GM21717 (cell line): ENCODE data around the gene KRTAP12-3.
"Not testable (repeated sequence)": the region's sequence is repeated elsewhere in the genome, so short reads cannot be mapped to it uniquely, and the experiment has no call there.

Source experiments
- ATAC-seq: cut with Tn5 transposase; IDR thresholded peaks from one replicate; pipeline ENCODE4 v1.9.1; 2021; ENCODE audit warnings: mild to moderate bottlenecking, moderate library complexity; ENCODE audit not compliant: unreplicated experiment

KRTAP12-3 gene

GRCh38 chr21:44657635-44658540 lies at the start of gene KRTAP12-3:
Gene KRTAP12-3, plus strand, starts transcription at chr21:44657932. Its CDS starts 48 bp downstream, at chr21:44657980.
- ATAC-seq = no peak

GRCh38 chr21:44609193-44609592 lies 48.5 kb upstream of the KRTAP12-3 start:
- no peak for ATAC-seq

GRCh38 chr21:44610157-44610843 lies 47.4 kb upstream of the KRTAP12-3 start:
- not testable (repeated sequence) for ATAC-seq

DNA sequence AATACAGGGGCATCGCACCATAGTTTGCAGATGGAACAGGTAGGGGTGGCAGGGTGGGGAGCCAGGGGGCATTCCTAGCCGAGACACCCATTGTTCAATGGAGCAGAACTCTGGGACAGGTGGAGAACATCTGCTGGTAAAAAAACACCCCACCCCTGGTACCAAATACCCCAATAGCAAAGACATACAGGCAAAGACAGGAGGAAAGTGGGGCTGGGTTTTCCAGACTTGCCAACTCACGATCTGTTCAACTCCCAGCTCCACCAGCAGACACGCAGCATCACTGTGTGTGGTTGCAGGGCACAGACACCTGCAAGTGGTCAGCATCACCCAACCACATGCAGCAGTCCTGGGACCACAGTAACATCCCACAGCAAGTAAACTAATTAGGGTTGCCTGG lies 46.2 kb upstream of the KRTAP12-3 start:
- no peak for ATAC-seq

DNA sequence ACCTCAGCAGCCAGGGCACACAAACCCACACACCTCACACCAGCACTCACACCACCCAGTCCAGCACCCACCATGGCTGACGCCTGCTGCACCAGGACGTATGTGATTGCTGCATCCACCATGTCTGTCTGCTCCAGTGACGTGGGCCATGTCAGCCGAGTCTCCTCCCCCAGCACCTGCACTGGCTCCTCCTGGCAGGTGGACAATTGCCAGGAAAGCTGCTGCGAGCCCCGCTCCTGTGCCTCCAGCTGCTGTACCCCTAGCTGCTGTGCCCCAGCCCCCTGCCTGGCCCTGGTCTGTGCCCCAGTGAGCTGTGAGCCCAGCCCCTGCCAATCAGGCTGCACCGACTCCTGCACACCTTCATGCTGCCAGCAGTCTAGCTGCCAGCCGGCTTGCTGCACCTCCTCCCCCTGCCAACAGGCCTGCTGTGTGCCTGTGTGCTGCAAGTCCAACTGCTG lies 45.7 kb upstream of the KRTAP12-3 start, which contains the start of gene KRTAP10-8:
TSS of gene KRTAP10-8 (plus strand) at position 51 of the 458 bp plus-strand sequence. CDS start at position 73, 22 bp downstream.
- ATAC-seq = no peak

GRCh38 chr21:44612669-44613229 lies 45.0 kb upstream of the KRTAP12-3 start:
- no peak for ATAC-seq

DNA sequence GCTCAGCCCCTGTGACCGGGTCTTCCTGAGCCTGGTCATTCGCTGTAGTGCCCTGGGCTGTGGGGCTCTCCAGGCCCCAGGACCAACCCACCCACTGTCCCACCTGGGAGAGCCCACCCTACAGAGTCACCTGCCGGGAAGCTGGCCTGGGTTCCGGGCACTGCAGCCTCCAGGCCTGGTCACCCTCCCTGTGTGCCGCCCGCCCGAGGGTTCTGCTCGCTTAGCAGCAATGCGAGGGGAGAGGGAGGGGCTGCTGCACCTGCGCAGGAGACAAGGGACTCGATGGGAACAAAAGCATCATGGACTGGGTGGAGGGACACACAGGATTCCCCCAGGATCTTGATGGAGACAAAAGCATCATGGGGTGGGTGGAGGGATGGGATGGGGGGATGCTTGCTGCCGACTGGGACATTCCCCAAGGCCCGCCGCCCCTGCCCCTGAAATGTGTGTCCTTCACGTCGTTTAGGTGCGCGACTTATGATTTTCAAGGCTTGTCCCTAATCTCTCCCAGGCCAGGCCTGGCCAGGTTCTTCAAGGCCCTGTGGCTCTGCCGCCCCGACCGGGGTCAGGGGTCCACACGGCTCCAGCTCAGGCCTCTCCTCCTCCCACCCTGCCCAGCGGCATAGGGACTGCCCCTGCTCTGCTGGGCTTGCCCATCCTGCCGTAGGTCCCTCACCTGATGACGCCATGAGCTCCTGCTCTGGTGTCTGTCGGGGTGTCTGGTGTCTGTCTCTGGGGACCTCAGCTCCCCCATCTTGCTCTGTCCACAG lies 44.2 kb upstream of the KRTAP12-3 start:
- no peak for ATAC-seq

DNA sequence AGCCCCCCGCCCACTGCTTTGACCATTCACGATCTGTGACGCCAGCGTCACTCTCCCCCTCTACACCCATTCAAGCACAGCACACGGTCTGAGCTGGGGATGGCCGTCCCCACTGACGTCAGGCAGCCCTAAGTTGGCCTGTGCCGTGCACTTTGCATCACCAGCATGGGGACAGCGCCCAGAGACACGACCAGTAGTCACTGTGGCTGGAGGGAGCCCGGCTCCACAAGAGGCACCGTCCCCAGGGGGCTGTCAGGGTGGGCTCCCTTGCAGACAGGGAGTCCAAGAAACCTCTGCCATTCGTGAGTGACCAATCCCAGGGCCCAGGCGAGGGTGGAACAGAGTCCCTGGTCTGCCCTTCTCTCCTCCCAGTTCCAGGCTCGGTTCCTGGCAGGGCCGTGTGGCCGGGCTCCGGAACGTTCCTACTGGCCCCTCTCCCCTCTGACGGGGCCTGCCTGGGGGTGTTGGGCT lies 43.5 kb upstream of the KRTAP12-3 start:
- no peak for ATAC-seq

DNA sequence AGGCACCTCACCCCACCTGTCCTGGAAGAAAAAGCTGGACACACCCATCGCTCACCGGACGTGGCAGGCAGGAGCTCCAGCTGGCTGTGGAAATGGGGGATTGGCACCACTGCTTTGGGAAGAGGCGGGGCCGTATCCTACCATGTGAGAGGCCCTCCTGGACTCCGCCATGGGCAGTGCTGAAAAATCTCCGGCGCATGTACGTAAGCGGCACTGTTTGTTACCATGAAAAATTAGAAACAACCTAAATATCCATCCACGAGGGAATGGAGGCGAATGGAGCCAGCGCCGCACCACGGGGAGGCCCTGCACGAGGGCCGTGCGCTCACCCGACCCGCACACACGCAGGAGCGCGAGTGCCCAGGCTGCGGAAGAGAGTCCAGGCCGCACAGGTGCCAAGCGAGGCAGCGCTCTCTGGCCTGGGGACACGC lies 42.8 kb upstream of the KRTAP12-3 start:
- ATAC-seq = no peak

DNA sequence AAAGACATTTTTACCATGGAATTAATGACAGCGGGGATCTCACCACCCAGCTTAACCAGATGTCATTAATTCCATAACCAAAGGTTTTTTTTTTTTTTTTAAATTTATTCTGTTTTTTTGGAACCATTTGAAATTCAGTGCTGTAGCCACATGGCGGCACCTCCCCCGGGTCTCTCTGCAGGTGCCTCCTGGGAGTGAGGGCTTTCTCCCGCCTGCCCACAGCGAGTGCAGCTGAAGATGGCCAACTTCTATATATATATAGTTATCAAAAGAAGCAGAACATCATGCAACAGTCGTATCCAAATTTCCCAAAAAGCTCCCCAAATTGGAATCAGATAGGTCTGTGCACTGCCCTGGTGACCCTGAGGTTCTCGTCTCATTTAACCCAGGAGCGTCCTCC lies 42.3 kb upstream of the KRTAP12-3 start:
- ATAC-seq = no peak

DNA sequence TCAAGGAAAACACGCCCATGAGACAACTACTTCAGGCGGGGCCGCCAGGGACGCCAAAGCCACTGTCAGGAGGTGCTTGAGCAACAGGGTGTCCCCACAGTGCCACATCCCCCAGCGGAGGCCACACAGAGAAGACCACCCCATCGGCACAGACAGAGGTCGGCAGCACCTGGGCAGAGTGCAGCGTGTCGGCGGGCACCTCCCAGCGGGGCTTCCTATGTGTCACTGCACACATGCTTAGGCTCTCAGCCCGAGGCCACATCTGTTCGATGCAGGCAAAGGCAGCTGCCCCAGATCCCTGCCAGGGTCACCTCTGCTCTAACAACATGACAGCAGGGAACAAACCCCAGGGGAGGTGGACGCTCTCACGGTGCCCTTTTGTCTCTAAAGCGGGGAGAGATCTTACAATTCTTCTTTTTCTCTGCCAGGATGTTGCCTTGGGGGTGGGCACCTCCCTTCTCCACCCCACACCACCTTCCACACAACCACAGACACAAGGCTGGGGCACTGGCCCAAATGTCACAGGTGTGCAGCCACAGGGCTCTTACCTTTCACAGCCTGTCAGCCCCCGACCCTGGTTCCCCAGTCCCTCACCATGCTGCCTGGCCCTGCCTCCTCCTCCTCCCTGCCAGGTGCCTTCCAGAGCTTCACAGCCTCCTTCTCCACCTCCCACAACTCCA lies 41.7 kb upstream of the KRTAP12-3 start:
- no peak for ATAC-seq

DNA sequence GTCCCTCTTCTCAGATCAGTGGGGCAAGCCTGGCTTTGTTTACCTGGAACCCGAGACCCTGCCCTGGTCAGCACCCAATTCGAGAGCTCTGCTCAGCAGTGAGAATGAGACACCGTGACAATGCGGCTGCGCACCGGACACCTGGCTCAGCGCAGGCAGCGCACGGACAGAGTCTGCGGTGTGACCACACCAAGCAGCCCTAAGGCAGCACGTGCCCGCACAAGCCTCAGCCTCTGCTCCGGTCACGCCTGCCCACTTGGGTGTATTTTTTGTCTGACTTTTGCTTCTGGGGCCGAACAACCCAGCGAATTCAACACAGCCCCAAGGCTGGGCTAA lies 41.2 kb upstream of the KRTAP12-3 start:
- no peak for ATAC-seq

DNA sequence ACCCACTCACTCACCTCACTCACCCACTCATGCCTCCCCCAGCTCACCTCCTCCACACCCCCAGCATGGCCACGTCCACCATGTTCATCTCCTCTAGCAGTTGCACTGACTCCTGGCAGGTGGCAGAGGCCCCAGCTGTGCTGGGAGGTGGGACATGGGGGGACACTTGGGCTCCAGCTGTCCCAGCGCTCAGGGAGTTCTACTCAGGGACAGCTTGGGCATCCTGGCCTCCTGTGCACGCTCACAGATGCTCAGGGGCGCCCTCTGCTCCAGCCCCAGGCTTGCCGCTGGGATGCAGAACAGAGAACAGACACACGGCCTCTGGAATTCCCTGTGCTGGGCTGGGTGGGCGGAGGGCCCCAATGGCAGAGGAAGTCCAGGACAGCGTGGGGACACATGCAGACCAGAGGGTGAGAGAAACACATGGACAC lies 40.6 kb upstream of the KRTAP12-3 start:
- no peak for ATAC-seq

- no peak for ATAC-seq
Measured at GRCh38 chr21:44618504-44618903, 39.2 kb upstream of the KRTAP12-3 start.

DNA sequence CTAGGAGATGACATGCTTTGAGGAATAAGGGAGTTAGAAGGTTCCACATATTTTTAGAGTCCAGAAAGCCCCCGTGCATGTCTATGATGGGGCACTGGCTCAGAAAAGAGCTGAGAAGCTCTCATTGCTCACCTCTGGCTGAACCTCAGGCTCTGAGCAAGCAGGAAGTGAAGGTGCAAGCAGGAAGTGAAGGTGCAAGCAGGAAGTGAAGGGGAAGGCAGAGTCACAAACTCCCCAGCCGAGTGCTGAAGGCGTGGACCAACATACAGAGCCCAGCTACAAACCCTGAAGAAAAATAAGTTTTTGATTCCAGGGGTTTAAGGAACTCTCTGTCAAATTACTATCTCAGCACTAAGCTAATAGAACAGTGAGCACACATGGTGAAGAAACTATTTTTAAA lies 38.8 kb upstream of the KRTAP12-3 start:
- ATAC-seq = no peak

DNA sequence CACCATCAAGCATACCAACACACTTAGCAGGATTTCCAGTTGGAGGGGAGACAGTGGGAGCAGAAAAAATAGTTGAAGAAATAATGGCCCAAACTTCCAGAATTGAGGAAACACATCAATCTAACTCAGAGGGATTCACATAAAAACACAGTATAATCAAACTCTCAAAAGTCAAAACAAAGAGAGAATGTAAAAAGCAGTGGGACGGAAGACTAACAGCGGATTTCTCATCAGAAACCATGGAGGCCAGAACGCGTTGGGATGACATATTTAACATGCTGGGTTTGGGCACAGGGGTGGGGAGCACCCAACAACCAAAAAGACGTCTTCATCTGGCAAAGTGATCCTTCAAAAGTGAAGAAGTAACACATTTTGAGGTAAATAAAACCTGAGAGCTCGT lies 37.8 kb upstream of the KRTAP12-3 start:
- no peak for ATAC-seq

DNA sequence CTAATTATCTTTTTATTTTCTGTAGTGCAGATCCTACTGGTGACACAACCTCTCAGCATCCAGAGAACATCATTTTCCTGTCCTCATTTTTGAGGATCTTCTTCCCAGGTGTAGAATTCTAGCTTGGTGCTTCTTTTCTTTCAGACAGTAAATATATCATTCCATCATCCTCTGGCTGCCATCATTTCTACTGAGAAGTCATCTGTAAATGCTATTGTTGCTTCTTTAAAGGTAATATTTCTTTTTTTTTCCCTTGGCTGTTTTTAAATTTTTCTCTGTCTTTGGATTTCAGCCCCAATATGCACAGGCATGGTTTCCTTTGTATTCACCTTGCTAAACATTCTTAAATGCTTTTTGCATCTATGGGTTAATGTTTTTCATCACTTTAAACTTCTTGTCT lies 34.2 kb upstream of the KRTAP12-3 start:
- ATAC-seq = no peak

GRCh38 chr21:44625756-44626155 lies 32.0 kb upstream of the KRTAP12-3 start:
- no peak for ATAC-seq

DNA sequence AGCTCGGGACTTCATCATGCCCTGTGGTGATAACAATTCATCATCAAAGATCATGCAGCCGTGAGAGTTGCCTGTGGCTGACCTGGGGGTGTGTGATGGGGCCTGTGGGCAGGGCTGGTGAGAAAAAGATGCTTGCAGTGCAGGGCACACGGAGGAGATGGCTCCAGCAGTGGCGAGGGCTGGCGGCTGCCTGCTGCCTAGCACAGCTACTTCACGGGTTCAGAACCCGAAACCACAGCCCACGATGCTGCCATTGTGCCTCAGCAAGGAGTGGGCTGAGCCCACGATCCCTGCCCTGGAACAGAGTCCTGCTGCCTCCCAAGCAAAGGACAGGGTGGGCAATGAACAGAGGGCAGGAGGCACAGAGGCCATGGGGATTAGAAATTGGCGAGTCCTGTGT lies 31.5 kb upstream of the KRTAP12-3 start:
- ATAC-seq = no peak

GRCh38 chr21:44626673-44627143 lies 31.0 kb upstream of the KRTAP12-3 start, which contains the start of gene KRTAP10-9:
Gene KRTAP10-9, plus strand, starts transcription at chr21:44627093. Its CDS starts 79 bp downstream, at chr21:44627172.
- ATAC-seq = no peak
